ENCODE measurements around the gene NID1.

The NID1 gene

DNA sequence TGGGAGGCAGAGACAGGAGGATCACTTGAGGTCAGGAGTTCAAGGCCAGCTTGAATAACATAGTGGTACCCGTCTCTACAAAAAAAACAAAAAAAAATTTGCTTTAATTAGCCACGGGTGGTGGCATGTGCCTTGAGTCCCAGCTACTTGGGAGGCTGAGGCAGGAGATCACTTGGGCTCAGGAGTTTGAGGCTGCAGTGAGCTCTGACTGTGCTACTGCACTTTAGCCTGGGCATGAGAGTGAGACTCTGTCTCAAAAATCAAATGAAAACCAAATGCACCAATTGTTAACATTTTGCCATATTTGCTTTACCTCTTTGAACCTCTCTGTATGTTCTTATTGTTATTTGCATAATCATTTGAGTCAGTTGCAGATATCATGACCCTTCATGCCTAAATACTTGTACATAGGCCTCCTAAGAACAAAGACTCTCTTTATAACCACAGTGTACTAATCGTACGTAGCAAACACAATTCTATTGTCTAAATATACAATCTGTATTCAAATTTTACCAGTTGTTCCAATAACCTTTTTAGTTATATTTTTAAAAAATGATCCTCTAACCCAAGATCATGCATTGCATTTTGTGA lies 8.5 kb upstream of the NID1 start:
- TF ChIP-seq, protein P1, sequence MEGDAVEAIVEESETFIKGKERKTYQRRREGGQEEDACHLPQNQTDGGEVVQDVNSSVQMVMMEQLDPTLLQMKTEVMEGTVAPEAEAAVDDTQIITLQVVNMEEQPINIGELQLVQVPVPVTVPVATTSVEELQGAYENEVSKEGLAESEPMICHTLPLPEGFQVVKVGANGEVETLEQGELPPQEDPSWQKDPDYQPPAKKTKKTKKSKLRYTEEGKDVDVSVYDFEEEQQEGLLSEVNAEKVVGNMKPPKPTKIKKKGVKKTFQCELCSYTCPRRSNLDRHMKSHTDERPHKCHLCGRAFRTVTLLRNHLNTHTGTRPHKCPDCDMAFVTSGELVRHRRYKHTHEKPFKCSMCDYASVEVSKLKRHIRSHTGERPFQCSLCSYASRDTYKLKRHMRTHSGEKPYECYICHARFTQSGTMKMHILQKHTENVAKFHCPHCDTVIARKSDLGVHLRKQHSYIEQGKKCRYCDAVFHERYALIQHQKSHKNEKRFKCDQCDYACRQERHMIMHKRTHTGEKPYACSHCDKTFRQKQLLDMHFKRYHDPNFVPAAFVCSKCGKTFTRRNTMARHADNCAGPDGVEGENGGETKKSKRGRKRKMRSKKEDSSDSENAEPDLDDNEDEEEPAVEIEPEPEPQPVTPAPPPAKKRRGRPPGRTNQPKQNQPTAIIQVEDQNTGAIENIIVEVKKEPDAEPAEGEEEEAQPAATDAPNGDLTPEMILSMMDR (IDR thresholded peaks at IDR 0.05; ENCODE audit: borderline replicate concordance, insufficient read depth, low read depth, low read length), result no peak
- no peak overlapping the region for H3K4me3 ChIP-seq (ENCODE audit: low read depth, low read length)

DNA sequence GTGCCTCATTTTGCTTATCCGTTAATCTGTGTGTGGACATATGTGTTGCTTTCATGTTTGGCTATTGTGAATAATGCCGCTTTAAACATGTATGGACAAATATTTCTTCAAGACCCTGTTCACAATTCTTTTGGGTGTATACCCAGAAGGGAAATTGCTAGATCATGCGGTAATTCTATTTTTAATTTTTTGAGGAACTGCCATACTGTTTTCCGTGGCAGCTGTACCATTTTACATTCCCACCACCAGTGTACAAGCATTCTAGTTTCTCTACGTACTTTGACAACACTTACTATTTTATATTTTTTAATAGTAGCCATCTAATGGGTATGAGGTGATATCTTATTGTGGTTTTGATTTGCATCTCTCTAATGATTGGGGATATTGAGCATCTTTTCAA lies 7.1 kb upstream of the NID1 start:
- H3K4me3 ChIP-seq (ENCODE audit: low read depth, low read length), result no peak overlapping the region
- TF ChIP-seq, protein P1 (IDR thresholded peaks at IDR 0.05; ENCODE audit: borderline replicate concordance, insufficient read depth, low read depth, low read length), result no peak

DNA sequence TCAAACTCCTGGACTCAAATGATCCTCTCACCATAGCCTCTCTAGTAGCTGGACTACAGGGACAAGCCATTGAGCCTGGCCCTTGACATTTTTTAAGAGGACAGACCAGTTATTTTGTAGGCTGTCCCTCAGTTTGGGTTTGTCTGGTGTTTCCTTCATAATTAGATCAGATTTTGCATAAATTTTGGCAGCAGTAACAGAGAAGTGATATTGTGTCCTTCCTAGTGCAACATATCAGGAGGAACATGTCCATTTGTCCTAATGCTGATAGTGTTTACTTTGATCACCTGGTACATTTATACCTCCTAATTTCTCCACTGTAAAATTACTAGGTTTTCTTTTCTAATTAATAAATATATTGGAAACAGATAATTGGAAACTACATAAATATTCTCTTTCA lies 5.9 kb upstream of the NID1 start:
- TF ChIP-seq, protein P1 (IDR thresholded peaks at IDR 0.05; ENCODE audit: borderline replicate concordance, insufficient read depth, low read depth, low read length), result no peak
- H3K4me3 ChIP-seq (ENCODE audit: low read depth, low read length), result no peak overlapping the region

DNA sequence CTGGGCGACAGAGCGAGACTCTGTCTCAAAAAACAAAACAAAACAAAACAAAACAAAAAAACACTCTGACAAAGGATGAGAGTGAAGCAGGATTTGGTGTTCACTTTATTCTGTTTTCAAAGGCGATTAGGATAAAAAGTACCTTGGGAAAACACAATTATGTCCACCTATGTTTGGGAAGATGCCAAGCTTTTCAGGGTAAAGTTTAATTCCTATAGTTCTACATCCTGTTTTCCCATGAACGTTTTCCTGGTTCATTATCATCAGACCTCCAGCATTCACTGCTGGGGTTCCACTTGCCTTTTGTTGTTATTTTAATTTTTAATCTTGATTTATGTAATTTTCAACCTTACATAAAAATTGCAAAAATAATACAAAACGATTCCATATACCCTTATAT lies 4.9 kb upstream of the NID1 start:
- TF ChIP-seq, protein P1 (IDR thresholded peaks at IDR 0.05; ENCODE audit: borderline replicate concordance, insufficient read depth, low read depth, low read length), result no peak
- H3K4me3 ChIP-seq (ENCODE audit: low read depth, low read length), result no peak overlapping the region

DNA sequence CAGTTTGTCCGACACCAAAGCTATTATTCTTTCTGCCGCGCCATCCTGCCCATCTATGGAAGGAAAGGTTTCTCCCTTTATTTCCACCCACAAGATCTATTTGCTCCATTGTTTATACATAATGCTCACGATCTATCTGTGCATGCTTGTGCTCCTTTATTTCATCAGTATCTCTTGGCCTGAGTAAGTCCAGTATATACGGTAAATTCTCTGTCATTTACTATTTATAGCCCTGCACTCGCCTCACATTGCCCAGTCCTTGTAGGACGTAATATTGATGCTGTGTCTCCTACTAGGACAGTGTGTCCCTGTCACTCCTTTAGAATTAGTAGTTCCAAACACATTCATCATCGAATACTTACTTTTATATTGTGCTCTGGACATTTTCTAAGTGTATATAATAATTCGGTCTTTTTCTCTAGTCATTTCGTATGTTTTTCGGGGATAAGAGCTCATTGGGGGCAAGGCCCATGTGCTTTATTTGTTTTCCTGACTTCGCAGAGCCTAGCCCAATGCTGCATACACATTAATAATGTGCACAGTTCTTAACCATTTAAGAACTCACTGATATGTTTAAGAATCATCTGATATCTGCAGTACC lies 3.1 kb upstream of the NID1 start:
- TF ChIP-seq, protein P1 (IDR thresholded peaks at IDR 0.05; ENCODE audit: borderline replicate concordance, insufficient read depth, low read depth, low read length), result no peak
- H3K4me3 ChIP-seq (ENCODE audit: low read depth, low read length), result no peak overlapping the region

DNA sequence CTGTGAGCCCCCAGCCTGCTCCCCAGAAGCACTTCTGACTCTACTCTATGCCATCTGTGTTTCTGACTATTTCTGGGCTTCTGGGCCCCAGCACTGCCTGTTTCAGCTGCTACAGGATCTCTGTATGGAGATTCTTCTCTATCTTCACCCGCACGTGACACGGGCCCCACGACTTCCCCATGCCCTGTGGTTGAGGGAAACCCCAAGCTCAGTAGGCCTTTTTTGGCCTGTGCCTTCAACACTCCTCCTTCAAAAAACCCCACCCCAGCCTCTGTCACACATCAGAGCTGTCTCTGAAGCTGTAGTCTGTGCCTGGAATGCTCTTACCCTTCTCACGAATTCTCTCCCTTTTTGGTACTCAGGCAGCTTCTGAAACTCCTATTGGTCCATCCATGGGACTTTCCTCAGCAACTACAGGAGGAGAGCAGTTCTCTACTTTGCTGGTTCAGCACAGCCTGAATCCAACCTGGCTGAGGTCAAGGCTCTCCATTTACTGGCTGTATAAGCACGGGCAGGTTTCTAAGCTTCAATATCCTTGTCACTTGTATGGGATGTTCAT lies 2.0 kb upstream of the NID1 start:
- TF ChIP-seq, protein P1 (IDR thresholded peaks at IDR 0.05; ENCODE audit: borderline replicate concordance, insufficient read depth, low read depth, low read length), result no peak
- no peak overlapping the region for H3K4me3 ChIP-seq (ENCODE audit: low read depth, low read length)

DNA sequence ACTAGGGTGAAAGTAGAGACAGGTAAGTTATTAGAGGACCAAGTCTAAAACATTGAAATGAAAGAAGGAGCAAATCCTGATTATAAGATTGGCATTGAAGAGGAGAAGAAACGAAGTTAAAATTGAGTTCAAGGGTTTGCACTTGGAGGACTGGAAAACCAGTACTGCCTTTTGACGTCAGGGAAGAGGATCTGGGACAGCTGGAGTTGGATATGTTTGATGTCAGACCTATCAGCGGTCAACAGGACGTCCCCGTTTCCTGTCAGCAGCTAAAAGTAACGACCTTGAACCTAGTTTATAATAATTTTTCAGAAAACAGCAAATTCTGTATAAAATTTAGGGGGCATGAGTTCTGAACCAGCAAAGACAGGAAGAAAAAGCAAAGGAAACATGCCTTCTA lies 1.2 kb upstream of the NID1 start:
- H3K4me3 ChIP-seq (ENCODE audit: low read depth, low read length), result no peak overlapping the region
- TF ChIP-seq, protein P1 (IDR thresholded peaks at IDR 0.05; ENCODE audit: borderline replicate concordance, insufficient read depth, low read depth, low read length), result no peak

All from GM12875 (cell line).